ACC112 (cell line): ENCODE data around the gene DENND4B.

ENCODE experiments used
- H2AFZ ChIP-seq: fragments of 200-600 bp; sonication (generic); one replicate; pipeline ENCODE4 v1.6.0; 2017; ENCODE audit warnings: antibody characterized with exemption, low read length; ENCODE audit not compliant: unreplicated experiment
- H3K27ac ChIP-seq: fragments of 200-600 bp; sonication (generic); 2 replicates; pipeline ENCODE4 v1.5.1; 2014; ENCODE audit warnings: low read depth, mild to moderate bottlenecking, antibody characterized with exemption, low read length, moderate library complexity
- H3K27me3 ChIP-seq: fragments of 200-600 bp; sonication (generic); 2 replicates; pipeline ENCODE4 v1.6.1; 2014; ENCODE audit warnings: mild to moderate bottlenecking, antibody characterized with exemption, low read length, moderate library complexity, mixed read lengths; ENCODE audit not compliant: insufficient read depth
- H3K36me3 ChIP-seq: fragments of 200-600 bp; sonication (generic); 2 replicates; pipeline ENCODE4 v1.6.1; 2016; ENCODE audit warnings: mild to moderate bottlenecking, antibody characterized with exemption, low read length, moderate library complexity, mixed read lengths; ENCODE audit not compliant: insufficient read depth
- H3K4me1 ChIP-seq: fragments of 200-600 bp; sonication (generic); one replicate; pipeline ENCODE4 v1.6.1; 2016; ENCODE audit warnings: low read length, mixed read lengths; ENCODE audit not compliant: insufficient read depth, unreplicated experiment, control insufficient read depth
- H3K4me3 ChIP-seq: fragments of 200-600 bp; sonication (generic); 2 replicates; pipeline ENCODE4 v1.5.1; 2014; ENCODE audit warnings: mild to moderate bottlenecking, low read depth, low read length
- H3K79me2 ChIP-seq: fragments of 200-600 bp; sonication (generic); one replicate; pipeline ENCODE4 v1.6.0; 2016; ENCODE audit warnings: low read length; ENCODE audit not compliant: control insufficient read depth, unreplicated experiment, insufficient read depth

Gene DENND4B

GRCh38 chr1:153944005-153944826, 2.3 kb downstream of the DENND4B start:
- peaks cover 11% of the 10 kb centered on the region; the same call in 1 of the 2 replicates for H3K36me3 ChIP-seq
- H3K27me3 ChIP-seq = no peaks in the 10 kb centered on the region
- H2AFZ ChIP-seq = no peak overlapping the region
- H3K79me2 ChIP-seq = peaks cover 19% of the 10 kb centered on the region
- H3K27ac ChIP-seq = no peak overlapping the region
- H3K4me3 ChIP-seq = peak overlapping the region; percentile 87
- H3K4me1 ChIP-seq = peaks cover 3% of the 10 kb centered on the region

GRCh38 chr1:153942766-153943549, 3.6 kb downstream of the DENND4B start:
- Histone ChIP-seq H3K79me2 (peaks cover 19% of the 10 kb centered on the region), H3K27me3 (no peaks in the 10 kb centered on the region), H3K36me3 (peaks cover 5% of the 10 kb centered on the region; the same call in 1 of the 2 replicates), H3K4me1 (peaks cover 3% of the 10 kb centered on the region), H3K4me3 (no peak overlapping the region), H2AFZ (no peak overlapping the region), H3K27ac (no peak overlapping the region)

GRCh38 chr1:153941826-153942725, 4.4 kb downstream of the DENND4B start:
- Histone ChIP-seq H3K27ac (no peak overlapping the region), H3K4me3 (no peak overlapping the region), H3K79me2 (peaks cover 19% of the 10 kb centered on the region), H2AFZ (no peak overlapping the region), H3K4me1 (peaks cover 3% of the 10 kb centered on the region), H3K27me3 (no peaks in the 10 kb centered on the region), H3K36me3 (peaks cover 9% of the 10 kb centered on the region; the same call in 1 of the 2 replicates)

- peaks cover 16% of the 10 kb centered on the region; the same call in 1 of the 2 replicates for H3K36me3 ChIP-seq
These were observed 5.8 kb downstream of the DENND4B start for GRCh38 chr1:153940756-153941155.

GRCh38 chr1:153939476-153939875, 7.0 kb downstream of the DENND4B start:
- Histone ChIP-seq H3K4me3 (no peak overlapping the region), H3K79me2 (peaks cover 7% of the 10 kb centered on the region), H3K27me3 (no peaks in the 10 kb centered on the region), H3K4me1 (no peaks in the 10 kb centered on the region), H2AFZ (no peak overlapping the region), H3K27ac (no peak overlapping the region), H3K36me3 (peaks cover 19% of the 10 kb centered on the region; the same call in 1 of the 2 replicates)

More at GRCh38 chr1:153940756-153941155, 5.8 kb downstream of the DENND4B start:
- Histone ChIP-seq H3K79me2 (peaks cover 19% of the 10 kb centered on the region), H3K27me3 (no peaks in the 10 kb centered on the region), H3K4me1 (no peaks in the 10 kb centered on the region), H3K27ac (no peak overlapping the region), H3K4me3 (no peak overlapping the region), H2AFZ (no peak overlapping the region)

GRCh38 chr1:153938996-153939395, 7.5 kb downstream of the DENND4B start:
- Histone ChIP-seq H3K36me3 (peaks cover 19% of the 10 kb centered on the region; the same call in 1 of the 2 replicates), H3K4me3 (no peak overlapping the region), H3K79me2 (peaks cover 2% of the 10 kb centered on the region), H3K27me3 (no peaks in the 10 kb centered on the region), H2AFZ (no peak overlapping the region), H3K27ac (no peak overlapping the region), H3K4me1 (no peaks in the 10 kb centered on the region)

GRCh38 chr1:153937331-153937730, 9.2 kb downstream of the DENND4B start:
- H3K36me3 ChIP-seq = peaks cover 15% of the 10 kb centered on the region; the same call in 1 of the 2 replicates
- no peak overlapping the region for H2AFZ ChIP-seq
- no peak overlapping the region for H3K4me3 ChIP-seq
- H3K79me2 ChIP-seq = no peaks in the 10 kb centered on the region
- no peak overlapping the region for H3K27ac ChIP-seq
- no peaks in the 10 kb centered on the region for H3K4me1 ChIP-seq
- no peaks in the 10 kb centered on the region for H3K27me3 ChIP-seq

- Histone ChIP-seq H3K36me3 (peaks cover 15% of the 10 kb centered on the region; the same call in 1 of the 2 replicates), H2AFZ (no peak overlapping the region), H3K27me3 (no peaks in the 10 kb centered on the region), H3K4me1 (no peaks in the 10 kb centered on the region), H3K79me2 (no peaks in the 10 kb centered on the region), H3K27ac (no peak overlapping the region), H3K4me3 (no peak overlapping the region)
These were observed 10.3 kb downstream of the DENND4B start for GRCh38 chr1:153936011-153936802.

- Histone ChIP-seq H3K27ac (no peak overlapping the region), H2AFZ (no peak overlapping the region), H3K79me2 (no peaks in the 10 kb centered on the region), H3K27me3 (no peaks in the 10 kb centered on the region), H3K4me3 (no peak overlapping the region), H3K36me3 (peaks cover 15% of the 10 kb centered on the region; the same call in 1 of the 2 replicates), H3K4me1 (no peaks in the 10 kb centered on the region)
These were observed 11.8 kb downstream of the DENND4B start for GRCh38 chr1:153934746-153935145.
